Heart right ventricle (tissue), 16 donors: ENCODE data around the gene GGPS1. TPM values are rescaled to one million over a fixed set of nuclear protein-coding genes. Genes with fewer than 3 reads are reported as not detected.

Experiments
- ATAC-seq, 8 donors: fragments of 200-7000 bp; cut with Tn5 transposase; one replicate each; pipeline ENCODE4 v1.9.1; 2020; ENCODE audit warnings: mild to moderate bottlenecking in 8 of 8, moderate library complexity in 8 of 8, moderate number of reproducible peaks in 1 of 8
- DNase-seq, 2 donors: peaks; one replicate each; pipeline ENCODE4 v3.0.0-alpha.2; 2020
- H3K27ac ChIP-seq, 10 donors: fragments of 200-600 bp; sonication (generic) in 2 of 10; one replicate each; pipeline versions ENCODE4 v1.5.0 to v1.8.0; 2020 to 2022; ENCODE audit warnings: mild to moderate bottlenecking in 3 of 10
- H3K27me3 ChIP-seq, 7 donors: fragments of 200-600 bp; one replicate each; pipeline ENCODE4 v1.8.0; 2021 to 2022; ENCODE audit warnings: mild to moderate bottlenecking in 2 of 7
- H3K36me3 ChIP-seq, 9 donors: fragments of 200-600 bp; sonication (generic) in 1 of 9; one replicate each; pipeline versions ENCODE4 v1.5.0 to v1.8.0; 2020 to 2022; ENCODE audit warnings: mild to moderate bottlenecking in 2 of 9
- H3K4me1 ChIP-seq, 9 donors: fragments of 200-600 bp; sonication (generic) in 1 of 9; one replicate each; pipeline versions ENCODE4 v1.5.0 to v1.8.0; 2020 to 2022; ENCODE audit warnings: mild to moderate bottlenecking in 4 of 9
- H3K4me3 ChIP-seq, 10 donors: fragments of 200-600 bp; sonication (generic) in 2 of 10; one replicate each; pipeline versions ENCODE4 v1.5.0 to v1.8.0; 2020 to 2022; ENCODE audit warnings: mild to moderate bottlenecking in 7 of 10, moderate library complexity in 2 of 10
- H3K9me3 ChIP-seq, 11 donors: fragments of 200-600 bp in 10 of 11; sonication (generic) in 2 of 11; one replicate each; pipeline versions ENCODE4 v1.5.0 to v1.8.0; 2013 to 2022; ENCODE audit warnings: mild to moderate bottlenecking in 2 of 11, control low read depth in 1 of 11, moderate library complexity in 1 of 11
- CTCF ChIP-seq, 9 donors: fragments of 200-600 bp; sonication (generic) in 2 of 9; IDR thresholded peaks; one replicate each; pipeline versions ENCODE4 v1.5.0 to v1.8.0; 2021 to 2022; ENCODE audit warnings: antibody characterized with exemption in 9 of 9, mild to moderate bottlenecking in 5 of 9, moderate library complexity in 1 of 9
- WGBS, 2 donors: extraction: QIAGEN DNeasy Blood & Tissue Kit; methylation state at CpG; one replicate each; pipeline ENCODE4 v1.1.7; 2013; ENCODE audit warnings: inconsistent platforms in 1 of 2; 5-methylcytosine and 5-hydroxymethylcytosine counted together
- intact Hi-C, 10 donors: fragments of 100-400 bp; cut with DNase I; formaldehyde crosslinking; loops; one replicate each; pipeline versions ENCODE4 v1.11.1 to v1.14.2; 2022
- polyA plus RNA-seq, 2 donors: library from polyadenylated mRNA; stranded (reverse); fragments of 200-250 nt; gene quantifications; one replicate each; pipeline ENCODE4 v1.2.3, GENCODE V29; 2013
- total RNA-seq, 10 donors: library from RNA; stranded (reverse); fragmentation: NEBNext Ultra II Directional in 3 of 10; extraction: Animal tissue kit (Norgen Biotek cat#: 25700) in 3 of 10; gene quantifications; one replicate each; pipeline versions ENCODE4 v1.2.1 to v1.2.4, GENCODE V29; 2021 to 2023
- donor health status: Arrhythmogenic right ventricular cardiomyopathy.
- donor health status: ischemic (EF 13 %, LVEDD 7.1; RV severe dilation, severe dysfunction).
- donor health status: healthy with polysubstance abuse.
- donor health status: DM: no; HTN: yes; CAD: no.
- donor health status: DM: no; HTN: no; CAD: no.
- donor health status: ischemic (EF 25% LVEDD 6.9; RV normal size, moderate dysfunction).
- donor health status: ischemic (EF 25% LVEDD 5.7; RV mildly dilated, moderate dysfunction).
- donor health status: healthy.
- donor health status: DM: yes; HTN: yes; CAD: no.
- donor health status: Ischemic cardiomyopathy.
- donor health status: ischemic (EF 35%, LVEDD 5.7; RV mildly dilated, moderate dysfunction).
- donor health status: nonischemic (EF 11% LVEDD 7.7; RV severe dilation, severe dysfunction).
- donor health status: DM: yes; HTN: yes; CAD: no.
- donor health status: PGD.
- donor health status: ischemic (EF 29% LVEDD 5.4; RV normal size, mild dysfunction).
- donor health status: nonischemic (EF 23%, LVEDD 6.1; RV moderate dilation, normal function).

GGPS1 gene
- total and polyA plus RNA-seq, 12 donors = 21.0 to 40.0 (median 33.9) TPM

- Histone ChIP-seq H3K9me3 (no peaks in the 10 kb centered on the region), H3K27ac (peak overlapping the region in 1 of 10 donors; percentile 3), H3K27me3 (no peaks in the 10 kb centered on the region), H3K36me3 (peaks cover 0 to 14% (median 0%) of the 10 kb centered on the region in 9 donors), H3K4me3 (peak overlapping the region in 1 of 10 donors; percentile 96), H3K4me1 (peaks cover 0 to 51% (median 42%) of the 10 kb centered on the region in 9 donors)
- 90% methylated on average over 5 of the region's 5 CpGs for WGBS, 2 donors
- ATAC-seq = no peak
- intact Hi-C loops = loop anchor here in 3 of 10 donors (5.0 to 10.0 kb wide), 3 partner anchors 76 to 84 kb away; no protein-coding TSS in a partner anchor
- no peak for DNase-seq
- no peak for TF ChIP-seq CTCF (IDR thresholded peaks at IDR 0.05)
Measured at GRCh38 chr1:235330918-235331285, 2.5 kb downstream of the GGPS1 start.

GRCh38 chr1:235331401-235331800 lies 3.0 kb downstream of the GGPS1 start:
- no peak overlapping the region for H3K4me3 ChIP-seq
- intact Hi-C loops = loop anchor here in 3 of 10 donors (5.0 to 10.0 kb wide), 3 partner anchors 77 to 83 kb away; no protein-coding TSS in a partner anchor
- 60 to 62% methylated on average over 3 of the region's 3 CpGs for WGBS, 2 donors
- peaks cover 0 to 51% (median 38%) of the 10 kb centered on the region in 9 donors for H3K4me1 ChIP-seq
- no peak for TF ChIP-seq CTCF (IDR thresholded peaks at IDR 0.05)
- H3K27ac ChIP-seq = no peak overlapping the region
- peaks cover 0 to 18% (median 0%) of the 10 kb centered on the region in 9 donors for H3K36me3 ChIP-seq
- no peak for ATAC-seq
- no peak for DNase-seq
- no peaks in the 10 kb centered on the region for H3K9me3 ChIP-seq
- H3K27me3 ChIP-seq = no peaks in the 10 kb centered on the region

DNA sequence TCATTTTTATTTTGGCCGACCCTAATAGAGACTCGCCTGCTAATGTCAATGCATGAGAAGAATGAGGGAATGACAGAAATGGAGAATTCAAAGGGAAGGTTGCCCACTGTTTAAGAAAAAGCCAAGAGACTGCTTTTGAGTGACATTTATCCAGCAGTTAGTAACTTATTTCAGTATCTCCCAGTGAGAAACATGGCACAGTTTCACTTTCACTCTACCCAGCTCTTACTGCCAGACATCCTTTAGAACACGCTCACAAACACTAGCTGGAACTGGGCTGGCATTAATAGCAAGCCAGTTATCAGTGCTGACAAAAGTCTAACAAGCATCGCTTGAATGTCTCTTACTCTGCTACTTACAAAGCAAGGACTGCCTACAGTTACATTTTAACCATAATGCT lies 8.5 kb downstream of the GGPS1 start:
- H3K4me1 ChIP-seq = peaks cover 0 to 46% (median 30%) of the 10 kb centered on the region in 9 donors
- no peaks in the 10 kb centered on the region for H3K27me3 ChIP-seq
- ATAC-seq (peak; percentile 65 to 98 (median 90)), DNase-seq (peak in 1 of 2 donors; percentile 18)
- H3K27ac ChIP-seq = peak overlapping the region in 4 of 10 donors; percentile 5 to 64 (median 26)
- 65 to 68% methylated on average over 4 of the region's 4 CpGs for WGBS, 2 donors
- peaks cover 0 to 64% (median 17%) of the 10 kb centered on the region in 9 donors for H3K36me3 ChIP-seq
- no peaks in the 10 kb centered on the region for H3K9me3 ChIP-seq
- intact Hi-C loops = loop anchor here in 2 of 10 donors (10.0 kb wide), 2 partner anchors 78 to 82 kb away; no protein-coding TSS in a partner anchor
- no peak for TF ChIP-seq CTCF (IDR thresholded peaks at IDR 0.05)
- peak overlapping the region in 1 of 10 donors; percentile 1 for H3K4me3 ChIP-seq

DNA sequence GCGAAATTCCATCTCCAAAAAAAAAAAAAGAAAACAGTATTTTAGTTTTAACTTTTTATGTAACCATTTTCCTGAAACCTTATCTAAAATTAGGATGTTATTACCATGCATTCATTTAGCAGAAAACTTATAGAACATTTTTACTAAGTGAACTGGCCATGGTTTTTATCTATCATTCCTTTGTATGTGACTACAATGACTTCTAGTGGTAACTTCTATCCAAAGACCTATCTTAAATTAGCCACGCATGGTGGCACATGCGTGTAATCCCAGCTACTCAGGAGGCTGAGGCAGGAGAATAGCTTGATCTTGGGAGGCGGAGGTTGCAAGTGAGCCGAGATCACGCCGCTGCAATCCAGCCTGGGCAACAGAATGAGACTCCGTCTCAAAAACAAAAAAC lies 11.4 kb downstream of the GGPS1 start:
- no peak overlapping the region for H3K4me3 ChIP-seq
- H3K4me1 ChIP-seq = peaks cover 0 to 33% (median 18%) of the 10 kb centered on the region in 9 donors
- no peak for DNase-seq
- no peaks in the 10 kb centered on the region for H3K27me3 ChIP-seq
- 82 to 85% methylated on average over 8 of the region's 8 CpGs for WGBS, 2 donors
- intact Hi-C loops = loop anchor here in 3 of 10 donors (10.0 kb wide), 3 partner anchors 65 to 85 kb away; no protein-coding TSS in a partner anchor
- TF ChIP-seq CTCF (IDR thresholded peaks at IDR 0.05) = no peak
- no peak overlapping the region for H3K27ac ChIP-seq
- H3K36me3 ChIP-seq = peaks cover 0 to 89% (median 30%) of the 10 kb centered on the region in 9 donors
- ATAC-seq = no peak
- H3K9me3 ChIP-seq = no peaks in the 10 kb centered on the region
